NCI-H524 treated with DMSO at 0.1 percent for 48 hours (cell line): ENCODE results near the gene RIOX2.
A peak's percentile ranks its signal among the peaks of the same experiment; 100 is the strongest.
"Not testable (repeated sequence)": the region's sequence is repeated elsewhere in the genome, so short reads cannot be mapped to it uniquely, and the experiment has no call there.

Source experiments
- DNase-seq: peaks from one replicate; lab custom pipeline; 2025; lab: John Stamatoyannopoulos, UW

Gene RIOX2

DNA sequence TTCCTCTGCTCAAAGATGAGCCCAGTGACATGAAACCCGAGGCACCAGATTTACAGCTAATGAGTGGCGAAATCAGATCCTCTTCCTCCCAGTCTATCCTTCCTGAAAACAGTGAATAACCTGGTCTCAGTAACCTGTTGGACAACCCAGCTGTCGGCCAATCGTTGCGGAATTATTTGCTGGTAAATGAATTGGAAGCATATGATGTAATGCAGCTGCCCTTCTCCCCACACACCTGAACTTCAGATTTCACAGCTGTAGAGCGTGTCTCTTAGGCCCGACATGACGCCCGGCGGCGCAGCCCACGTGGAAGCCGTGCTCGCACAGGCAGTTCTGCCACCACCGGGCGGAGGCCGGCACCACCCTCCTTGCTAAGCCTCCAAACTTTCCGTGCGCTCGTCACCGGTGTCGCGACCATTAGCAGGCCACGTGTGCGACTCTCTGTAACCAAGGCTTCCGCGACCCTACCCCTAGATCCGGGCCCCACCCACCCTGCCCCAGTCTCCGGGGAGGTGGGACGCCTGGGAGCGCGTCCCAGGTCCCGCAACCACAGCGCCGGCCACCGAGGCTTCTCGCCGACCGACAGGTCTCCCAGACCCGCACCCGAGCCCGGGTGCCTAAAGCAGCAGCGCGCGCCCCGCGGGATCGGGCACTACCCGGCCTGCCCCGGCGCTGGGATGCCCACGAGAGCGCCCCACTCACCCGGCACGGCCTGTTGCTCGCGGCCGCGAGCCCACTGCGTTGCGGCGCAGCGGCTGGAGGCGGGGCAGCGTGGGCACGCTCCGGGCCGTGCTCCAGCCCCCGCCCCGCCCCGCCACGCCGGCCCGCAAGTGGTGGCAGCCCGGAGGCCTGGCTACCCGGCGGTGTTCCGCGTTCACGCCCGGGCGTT is at the start of gene RIOX2:
Gene RIOX2, minus strand, starts transcription at position 753 of the 889 bp plus-strand sequence. CDS start 4,838 bp downstream, outside the sequence.
- peak; percentile 83 for DNase-seq

- DNase-seq, result no peak
Measured at GRCh38 chr3:98020412-98020811, 48.2 kb upstream of the RIOX2 start.

- DNase-seq, result no peak
Measured at GRCh38 chr3:98018301-98018700, 46.1 kb upstream of the RIOX2 start.

- DNase-seq, result no peak
Measured at GRCh38 chr3:98014268-98014585, 42.0 kb upstream of the RIOX2 start.

GRCh38 chr3:98013411-98014267 is 41.4 kb upstream of the RIOX2 start:
- no peak for DNase-seq

GRCh38 chr3:98012979-98013378 is 40.7 kb upstream of the RIOX2 start:
- no peak for DNase-seq

DNA sequence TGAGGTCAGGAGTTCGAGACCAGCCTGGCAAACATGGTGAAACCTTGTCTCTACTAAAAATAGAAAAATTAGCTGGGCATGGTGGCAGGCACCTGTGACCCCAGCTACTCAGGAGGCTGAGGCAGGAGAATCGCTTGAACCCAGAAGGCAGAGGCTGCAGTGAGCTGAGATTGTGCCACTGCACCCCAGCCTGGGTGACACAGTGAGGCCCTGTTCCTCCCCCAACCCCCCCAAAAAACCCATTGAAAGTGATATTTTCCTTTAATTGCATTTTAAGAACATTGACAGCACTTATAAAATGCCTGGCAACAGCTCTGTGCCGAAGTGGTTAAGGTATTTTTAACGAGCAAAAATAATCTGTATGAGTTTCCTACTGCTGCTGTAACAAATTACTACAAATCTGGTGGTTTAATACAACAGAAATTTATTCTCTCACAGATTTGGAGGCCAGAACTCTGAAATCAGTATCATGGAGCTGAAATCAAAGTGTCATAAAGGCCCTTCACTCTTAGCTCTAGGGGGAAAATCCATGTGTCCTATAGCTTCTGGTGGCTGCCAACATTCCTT is 38.7 kb upstream of the RIOX2 start:
- DNase-seq, result not testable (repeated sequence)

DNA sequence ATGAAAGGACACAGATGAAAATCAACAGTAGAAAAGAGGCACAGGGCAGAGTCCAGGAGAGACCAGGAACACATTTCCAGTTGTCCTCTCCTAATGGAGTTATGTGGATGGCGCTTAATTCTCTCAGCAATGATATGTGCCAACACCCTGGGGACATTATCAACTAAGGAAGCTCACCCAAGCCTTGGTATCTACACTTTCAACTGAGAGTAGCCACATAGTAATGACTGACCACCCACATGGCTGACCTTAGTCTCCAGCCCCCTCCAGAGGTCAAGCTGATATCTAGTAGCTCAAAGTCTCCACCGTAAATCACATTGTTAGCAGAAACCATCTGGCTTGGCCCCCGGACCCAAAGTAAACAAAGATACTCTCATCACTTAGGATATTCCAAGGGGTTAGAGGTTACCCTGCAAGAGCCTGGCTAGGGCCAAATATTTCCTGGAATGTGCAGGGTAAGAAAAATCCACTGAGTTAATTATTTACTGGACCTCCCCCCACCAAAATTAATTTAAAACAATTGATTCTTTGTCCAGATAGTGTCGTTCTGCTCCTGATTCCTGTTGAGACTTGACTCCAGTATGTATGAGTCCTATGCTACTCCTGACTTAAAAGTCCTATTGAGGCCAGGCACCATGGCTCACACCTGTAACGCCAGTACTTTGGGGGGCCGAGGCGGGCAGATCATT is 38.1 kb upstream of the RIOX2 start:
- DNase-seq, result no peak

DNA sequence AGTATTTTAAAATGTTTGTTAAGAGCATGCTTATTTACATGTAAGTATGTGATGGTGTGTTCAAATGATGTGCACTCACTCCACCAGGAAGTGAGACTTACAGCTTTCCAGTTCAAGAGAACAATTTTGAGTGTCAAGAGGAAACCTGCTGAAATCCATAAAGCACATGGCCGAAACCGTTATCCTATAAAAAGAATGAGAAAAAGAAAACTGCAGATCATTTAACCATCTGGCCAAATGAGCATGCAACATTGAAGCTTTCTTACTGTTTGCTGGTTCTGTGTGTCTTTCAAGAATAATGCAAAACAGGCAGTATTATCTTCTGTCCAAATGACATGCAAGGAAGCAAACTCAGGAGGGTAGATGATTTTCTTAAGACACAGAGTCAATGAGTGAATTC is 36.6 kb upstream of the RIOX2 start:
- no peak for DNase-seq

DNA sequence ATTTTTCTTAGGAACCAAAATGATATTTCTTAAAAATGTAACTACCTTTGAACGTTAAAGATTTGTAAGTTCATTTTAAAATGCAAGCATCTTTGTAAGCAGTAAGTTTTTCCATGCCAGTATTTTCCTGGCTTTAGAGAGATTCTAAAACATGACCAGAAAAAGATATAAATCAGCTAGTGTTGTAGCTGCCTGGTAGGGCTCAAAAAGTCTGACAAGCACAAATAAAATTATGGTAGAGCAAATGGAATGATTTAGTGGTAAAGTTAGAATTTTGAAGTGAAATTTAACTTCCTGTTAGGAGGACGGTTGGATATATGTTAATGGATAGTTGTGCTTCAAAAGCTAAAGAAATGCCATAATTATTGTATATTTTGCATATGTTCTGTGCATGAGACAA is 33.2 kb upstream of the RIOX2 start:
- DNase-seq, result no peak

DNA sequence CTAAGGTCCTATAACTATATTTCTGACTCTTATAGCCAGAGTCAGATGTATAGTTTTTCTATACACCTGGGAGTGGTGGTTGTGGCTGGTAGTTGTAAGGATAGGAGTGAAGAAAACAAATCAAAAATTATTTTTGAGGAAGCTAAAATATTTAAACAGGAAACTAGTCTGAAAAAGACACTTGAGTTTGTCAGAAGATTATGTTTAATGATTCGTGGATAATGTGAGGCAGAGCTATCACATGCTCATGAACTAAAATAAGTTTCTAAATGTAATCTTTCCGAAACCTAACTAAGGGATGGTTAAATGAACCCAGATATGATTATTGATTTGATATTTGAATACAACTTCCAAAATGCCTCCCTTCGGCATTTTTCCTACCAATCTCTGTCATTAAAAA is 32.5 kb upstream of the RIOX2 start:
- DNase-seq, result no peak

GRCh38 chr3:98003306-98003969 is 31.2 kb upstream of the RIOX2 start:
- DNase-seq, result no peak

- no peak for DNase-seq
Measured at GRCh38 chr3:98002717-98003116, 30.5 kb upstream of the RIOX2 start.

DNA sequence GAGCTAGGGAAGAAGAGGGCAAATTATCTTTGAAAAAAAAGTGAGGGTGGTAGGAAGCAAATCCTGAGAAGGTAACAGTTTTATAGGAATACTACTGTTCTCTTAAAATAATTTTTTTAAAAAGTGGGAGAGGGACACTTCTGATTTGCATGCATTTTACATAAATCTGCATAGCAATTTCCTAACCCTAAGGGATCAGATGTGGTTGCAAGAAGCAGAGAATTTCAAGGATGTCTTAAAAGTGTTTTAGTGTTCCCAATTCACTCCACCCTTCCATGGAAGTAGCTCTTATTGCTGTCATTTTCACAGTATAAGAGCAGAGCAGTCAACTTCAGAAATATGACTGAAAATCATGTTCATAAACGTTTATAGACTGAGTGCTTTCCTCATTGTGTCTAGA is 27.8 kb upstream of the RIOX2 start:
- no peak for DNase-seq

- no peak for DNase-seq
Measured at GRCh38 chr3:97999103-97999502, 26.9 kb upstream of the RIOX2 start.

DNA sequence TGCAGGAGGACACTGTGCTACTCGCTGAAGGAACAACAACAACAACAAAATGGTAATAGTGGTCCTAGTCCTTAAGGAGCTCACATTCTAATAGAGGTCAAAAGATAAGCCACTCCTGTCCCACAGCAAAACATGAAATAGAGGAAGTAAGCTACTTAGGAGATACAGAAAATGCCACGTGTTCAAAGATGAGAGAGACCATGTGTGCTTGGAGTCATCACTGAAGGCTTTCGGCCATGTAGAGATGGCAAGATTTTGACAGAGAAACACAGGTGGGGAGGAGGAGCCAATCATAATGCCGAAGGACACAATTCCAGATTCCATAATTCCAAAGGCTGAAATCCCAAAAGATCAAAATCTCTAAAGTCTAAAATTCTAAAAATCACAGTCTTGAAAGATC is 24.8 kb upstream of the RIOX2 start:
- no peak for DNase-seq

- no peak for DNase-seq
Measured at GRCh38 chr3:97994328-97994945, 22.2 kb upstream of the RIOX2 start.

DNA sequence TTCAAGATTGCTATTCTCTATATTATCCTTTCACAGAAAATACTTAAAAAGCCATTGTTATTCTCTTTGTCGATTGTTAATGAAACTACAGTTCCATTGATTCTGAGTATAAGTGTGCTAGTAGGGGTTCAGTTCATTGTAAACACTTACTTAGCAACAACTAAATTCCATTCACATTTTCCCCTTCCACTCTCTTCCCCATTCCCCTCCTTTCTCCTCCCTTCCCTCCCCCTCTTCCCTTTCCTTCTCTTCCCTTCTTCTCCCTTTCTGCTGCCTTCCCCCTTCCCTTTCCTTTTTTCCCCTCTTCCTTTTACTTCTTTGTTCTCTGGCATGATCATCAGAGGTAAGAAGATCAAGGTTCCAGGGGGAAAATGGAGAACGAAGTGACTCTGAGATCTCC is 21.3 kb upstream of the RIOX2 start:
- no peak for DNase-seq

GRCh38 chr3:97992547-97993173 is 20.4 kb upstream of the RIOX2 start:
- DNase-seq, result no peak

GRCh38 chr3:97991293-97991682 is 19.1 kb upstream of the RIOX2 start:
- no peak for DNase-seq
